Calu3 (cell line): Measurements from ENCODE around the gene SELENOM. TPM values are rescaled to one million over a fixed set of nuclear protein-coding genes. Genes with fewer than 3 reads are reported as not detected.

Experiments
- Bru-seq: library from RNA; stranded (reverse); fragments of 400-500 nt; gene quantifications from one replicate; lab custom pipeline; 2021; lab: Mats Ljungman, UMichigan
- BruChase-seq, 2 experiments: library from RNA; stranded (reverse); fragments of 400-500 nt; gene quantifications; one replicate each; lab custom pipeline; 2021; lab: Mats Ljungman, UMichigan
- BruUV-seq: library from RNA; stranded (reverse); fragments of 400-500 nt; replicated peaks from 2 replicates; lab custom pipeline; 2021; lab: Mats Ljungman, UMichigan
- CTCF ChIA-PET: fragments of 300-600 bp; sonication (Branson Sonifier 250); formaldehyde crosslinking; loops from one replicate; lab custom pipeline; 2022; ENCODE audit warnings: antibody characterized with exemption; lab: Charles Lee
- DNase-seq: peaks from one replicate; pipeline ENCODE4 v3.0.0; 2022
- H3K27ac Mint-ChIP-seq: one replicate; pipeline ENCODE4 v1.8.0; 2022; ENCODE audit warnings: mixed read lengths; ENCODE audit not compliant: unreplicated experiment
- H3K27me3 Mint-ChIP-seq: one replicate; pipeline ENCODE4 v1.8.0; 2022; ENCODE audit warnings: mixed read lengths; ENCODE audit not compliant: unreplicated experiment
- H3K36me3 Mint-ChIP-seq: one replicate; pipeline ENCODE4 v1.8.0; 2022; ENCODE audit warnings: mild to moderate bottlenecking, moderate library complexity, mixed read lengths; ENCODE audit not compliant: insufficient read depth, unreplicated experiment
- H3K4me1 Mint-ChIP-seq: one replicate; pipeline ENCODE4 v1.8.0; 2022; ENCODE audit warnings: mild to moderate bottlenecking, low read depth, mixed read lengths; ENCODE audit not compliant: unreplicated experiment
- H3K4me3 Mint-ChIP-seq: one replicate; pipeline ENCODE4 v1.8.0; 2022; ENCODE audit warnings: mild to moderate bottlenecking, low read depth, moderate library complexity, mixed read lengths; ENCODE audit not compliant: unreplicated experiment
- H3K9me3 Mint-ChIP-seq: one replicate; pipeline ENCODE4 v1.8.0; 2022; ENCODE audit warnings: low read depth, mixed read lengths; ENCODE audit not compliant: unreplicated experiment
- intact Hi-C: fragments of 100-400 bp; cut with micrococcal nuclease; formaldehyde crosslinking; loops from one replicate; pipeline ENCODE4 v1.10.0; 2022; ENCODE audit not compliant: unreplicated experiment
- long read RNA-seq: library from polyadenylated mRNA; stranded (forward); transcript quantifications from one replicate; pipeline ENCODE4 v2.0.0, GENCODE V29; 2022
- total RNA-seq: library from RNA; stranded (reverse); gene quantifications from 2 replicates; pipeline ENCODE4 v1.2.3, GENCODE V29; 2022
- TF ChIP-seq, protein P1 (sequence below): fragments of 200-600 bp; IDR thresholded peaks from one replicate; pipeline ENCODE4 v1.8.0; 2022; ENCODE audit warnings: antibody characterized with exemption; ENCODE audit not compliant: unreplicated experiment

The SELENOM gene, protein sequence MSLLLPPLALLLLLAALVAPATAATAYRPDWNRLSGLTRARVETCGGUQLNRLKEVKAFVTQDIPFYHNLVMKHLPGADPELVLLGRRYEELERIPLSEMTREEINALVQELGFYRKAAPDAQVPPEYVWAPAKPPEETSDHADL
- total RNA-seq (2.5 TPM in 1 of 2 replicates, not detected in the other), Bru-seq, nascent RNA (not detected), BruChase-seq, experiment 1, labeled RNA remaining after a 6-hour chase (percentile 14 among the genes with signal in this experiment), BruChase-seq, experiment 2, labeled RNA remaining after a 2-hour chase (not detected)
- long read RNA-seq, partial matches to known transcripts, result 0 of 3 reads
- long read RNA-seq, other reads (novel, unspliced or antisense), result 1 of 3 reads

DNA sequence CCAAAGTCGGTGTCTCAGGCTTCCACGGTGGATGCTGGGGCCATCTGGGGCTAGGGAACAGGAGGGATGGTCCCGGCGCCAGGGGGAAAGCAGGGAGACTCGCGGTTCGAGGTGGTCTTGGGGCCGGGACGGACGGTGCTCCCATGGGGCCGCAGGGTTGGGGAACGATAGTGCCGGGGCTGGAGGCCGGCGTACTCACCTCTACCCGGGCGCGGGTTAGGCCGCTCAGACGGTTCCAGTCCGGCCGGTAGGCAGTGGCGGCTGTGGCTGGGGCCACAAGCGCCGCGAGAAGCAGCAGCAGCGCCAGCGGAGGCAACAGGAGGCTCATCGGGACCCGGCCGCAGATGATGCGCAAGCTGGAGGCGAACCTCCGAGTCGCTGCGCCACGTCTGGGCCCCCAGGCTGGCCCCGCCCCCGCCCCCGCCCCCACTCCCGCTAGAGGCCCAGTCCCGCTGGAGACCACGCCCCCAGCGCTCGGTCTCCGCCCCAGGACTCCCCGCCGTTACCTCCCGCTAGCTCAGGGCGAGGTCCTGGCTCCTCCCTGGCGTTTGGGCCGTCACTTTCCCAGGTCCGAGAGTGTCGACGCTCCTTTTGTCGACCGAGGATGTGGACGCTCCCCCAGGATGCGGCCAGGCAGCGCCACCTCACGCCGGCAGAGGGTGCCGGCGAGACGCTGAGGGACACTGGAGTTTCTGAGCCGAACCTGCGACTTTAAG is at the start of gene SELENOM:
Gene SELENOM (minus strand): TSS at position 391 of the 716 bp plus-strand sequence. CDS start 63 bp downstream, at position 328.
- BruUV-seq, result no TSS peak
- DNase-seq, result peak; percentile 90
- H3K36me3 Mint-ChIP-seq, result peaks cover 18% of the 10 kb centered on the region
- peak within 1 kb of the TSS; percentile 71 for H3K27ac Mint-ChIP-seq
- peak within 1 kb of the TSS; percentile 66 for H3K4me3 Mint-ChIP-seq
- intact Hi-C loops, result loop anchor here (1.0 kb wide), 1 partner anchor 42 kb away; no protein-coding TSS in a partner anchor
- TF ChIP-seq, protein P1, sequence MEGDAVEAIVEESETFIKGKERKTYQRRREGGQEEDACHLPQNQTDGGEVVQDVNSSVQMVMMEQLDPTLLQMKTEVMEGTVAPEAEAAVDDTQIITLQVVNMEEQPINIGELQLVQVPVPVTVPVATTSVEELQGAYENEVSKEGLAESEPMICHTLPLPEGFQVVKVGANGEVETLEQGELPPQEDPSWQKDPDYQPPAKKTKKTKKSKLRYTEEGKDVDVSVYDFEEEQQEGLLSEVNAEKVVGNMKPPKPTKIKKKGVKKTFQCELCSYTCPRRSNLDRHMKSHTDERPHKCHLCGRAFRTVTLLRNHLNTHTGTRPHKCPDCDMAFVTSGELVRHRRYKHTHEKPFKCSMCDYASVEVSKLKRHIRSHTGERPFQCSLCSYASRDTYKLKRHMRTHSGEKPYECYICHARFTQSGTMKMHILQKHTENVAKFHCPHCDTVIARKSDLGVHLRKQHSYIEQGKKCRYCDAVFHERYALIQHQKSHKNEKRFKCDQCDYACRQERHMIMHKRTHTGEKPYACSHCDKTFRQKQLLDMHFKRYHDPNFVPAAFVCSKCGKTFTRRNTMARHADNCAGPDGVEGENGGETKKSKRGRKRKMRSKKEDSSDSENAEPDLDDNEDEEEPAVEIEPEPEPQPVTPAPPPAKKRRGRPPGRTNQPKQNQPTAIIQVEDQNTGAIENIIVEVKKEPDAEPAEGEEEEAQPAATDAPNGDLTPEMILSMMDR, result peak; percentile 80
- no peaks in the 10 kb centered on the region for H3K27me3 Mint-ChIP-seq
- no peaks in the 10 kb centered on the region for H3K9me3 Mint-ChIP-seq
- CTCF ChIA-PET, result interaction anchor here (0.6 to 2.7 kb wide), 15 partner anchors 12 to 206 kb away, joined by 3 to 12 read pairs (median 4); partner anchors contain the start of genes RNF185 and SMTN
- no peaks in the 10 kb centered on the region for H3K4me1 Mint-ChIP-seq

DNA sequence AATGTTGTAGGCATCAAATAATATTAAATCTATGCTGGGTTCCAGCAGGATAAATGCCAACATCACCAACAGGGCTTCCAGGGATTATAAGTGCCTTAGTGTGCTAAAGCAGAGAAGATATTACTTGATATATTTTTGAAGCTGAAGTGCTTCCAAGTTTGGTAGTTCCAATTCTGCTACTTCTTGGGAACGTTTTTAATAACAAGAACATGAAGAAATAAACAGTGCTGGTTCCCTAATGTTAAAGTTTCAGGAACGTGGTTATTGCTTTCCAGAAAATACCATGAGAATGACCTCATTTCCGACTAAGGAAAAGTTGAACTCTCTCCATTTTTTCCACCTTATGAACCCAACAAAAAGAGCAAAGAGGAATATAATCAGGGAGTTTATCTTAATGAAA is 48.1 kb upstream of the SELENOM start:
- H3K4me1 Mint-ChIP-seq, result peaks cover 8% of the 10 kb centered on the region
- TF ChIP-seq, protein P1, result no peak
- BruUV-seq, result no TSS peak
- peaks cover 9% of the 10 kb centered on the region for H3K36me3 Mint-ChIP-seq
- intact Hi-C loops, result no loop called here
- no peaks in the 10 kb centered on the region for H3K9me3 Mint-ChIP-seq
- no peak for DNase-seq
- peaks cover 9% of the 10 kb centered on the region for H3K27me3 Mint-ChIP-seq
- H3K27ac Mint-ChIP-seq, result no peak overlapping the region
- CTCF ChIA-PET, result no interaction called here
- no peak overlapping the region for H3K4me3 Mint-ChIP-seq

DNA sequence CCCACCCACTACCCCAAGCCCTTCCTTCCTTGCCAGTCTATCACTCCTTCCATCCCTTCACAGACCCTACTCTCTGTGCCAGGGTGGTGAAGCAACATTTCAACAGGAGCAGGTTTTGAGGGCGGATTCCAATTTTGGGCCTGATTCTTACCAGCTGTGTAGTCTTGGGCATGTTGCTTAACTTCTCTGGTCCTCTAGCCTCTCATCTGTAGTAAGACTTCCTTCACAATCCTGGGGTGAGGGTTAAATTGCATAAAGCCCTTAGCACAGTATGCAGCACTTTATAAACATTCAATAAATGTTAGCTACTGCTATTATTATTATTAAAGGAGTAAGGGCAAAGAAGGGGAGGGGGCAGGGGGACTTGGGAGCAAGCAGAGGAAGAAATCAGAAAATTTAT is 47.6 kb upstream of the SELENOM start:
- CTCF ChIA-PET, result no interaction called here
- no peak overlapping the region for H3K4me3 Mint-ChIP-seq
- DNase-seq, result no peak
- intact Hi-C loops, result no loop called here
- TF ChIP-seq, protein P1, result no peak
- H3K4me1 Mint-ChIP-seq, result peaks cover 8% of the 10 kb centered on the region
- no TSS peak for BruUV-seq
- peaks cover 9% of the 10 kb centered on the region for H3K27me3 Mint-ChIP-seq
- peaks cover 5% of the 10 kb centered on the region for H3K36me3 Mint-ChIP-seq
- no peaks in the 10 kb centered on the region for H3K9me3 Mint-ChIP-seq
- H3K27ac Mint-ChIP-seq, result no peak overlapping the region

DNA sequence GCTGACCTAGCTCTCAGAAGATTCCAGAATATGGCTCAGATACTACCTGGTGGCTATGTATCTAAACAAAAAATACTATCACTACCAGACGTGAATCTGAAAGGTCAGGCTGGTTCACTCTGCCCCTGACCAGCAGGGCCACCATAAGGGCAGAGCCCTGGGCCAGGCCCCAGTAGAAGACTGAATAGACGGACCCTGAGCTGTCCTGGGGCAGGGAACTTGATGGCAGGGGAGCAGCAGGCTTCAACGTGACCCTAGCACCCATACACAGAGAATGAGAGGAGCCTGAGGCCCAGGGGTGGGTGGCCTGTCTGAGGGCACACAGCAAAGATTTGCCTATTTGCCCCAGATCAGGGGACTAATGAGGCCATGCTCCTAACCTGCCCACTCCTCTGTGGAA is 46.0 kb upstream of the SELENOM start:
- intact Hi-C loops, result no loop called here
- H3K4me1 Mint-ChIP-seq, result peaks cover 10% of the 10 kb centered on the region
- no peak overlapping the region for H3K27ac Mint-ChIP-seq
- H3K4me3 Mint-ChIP-seq, result no peak overlapping the region
- H3K27me3 Mint-ChIP-seq, result no peaks in the 10 kb centered on the region
- CTCF ChIA-PET, result interaction anchor here (0.7 kb wide), 1 partner anchor 32 kb away, joined by 3 read pairs; no protein-coding TSS in a partner anchor
- DNase-seq, result no peak
- H3K9me3 Mint-ChIP-seq, result no peaks in the 10 kb centered on the region
- no peaks in the 10 kb centered on the region for H3K36me3 Mint-ChIP-seq
- BruUV-seq, result no TSS peak
- TF ChIP-seq, protein P1, result no peak
